GM18867 (cell line): ENCODE measurements around the gene CEP43.
A peak's percentile ranks its signal among the peaks of the same experiment; 100 is the strongest.

Source experiments
- ATAC-seq: cut with Tn5 transposase; IDR thresholded peaks from one replicate; pipeline ENCODE4 v1.9.1; 2021; ENCODE audit warnings: mild to moderate bottlenecking, moderate library complexity; ENCODE audit not compliant: unreplicated experiment

The CEP43 gene

GRCh38 chr6:166960609-166960978 is 38.6 kb upstream of the CEP43 start:
- ATAC-seq: no peak

DNA sequence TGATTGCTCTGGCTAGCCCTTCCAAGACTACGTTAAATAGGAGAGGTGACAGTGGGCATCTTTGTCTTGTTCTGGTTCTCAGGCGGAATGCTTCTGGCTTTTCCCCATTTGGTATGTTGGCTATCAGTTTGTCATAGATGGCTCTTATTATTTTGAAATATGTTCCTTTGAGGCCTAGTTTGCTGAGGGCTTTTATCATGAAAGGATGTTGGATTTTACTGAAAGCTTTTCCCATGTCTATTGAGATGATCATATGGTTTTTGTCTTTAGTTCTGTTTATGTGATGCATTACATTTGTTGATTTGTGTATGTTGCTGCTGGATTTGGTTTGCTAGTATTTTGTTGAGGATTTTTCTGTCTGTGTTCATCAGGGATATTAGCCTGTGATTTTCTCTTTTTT is 32.9 kb upstream of the CEP43 start:
- ATAC-seq: no peak

- no peak for ATAC-seq
Measured at GRCh38 chr6:166969390-166970002, 29.7 kb upstream of the CEP43 start.

DNA sequence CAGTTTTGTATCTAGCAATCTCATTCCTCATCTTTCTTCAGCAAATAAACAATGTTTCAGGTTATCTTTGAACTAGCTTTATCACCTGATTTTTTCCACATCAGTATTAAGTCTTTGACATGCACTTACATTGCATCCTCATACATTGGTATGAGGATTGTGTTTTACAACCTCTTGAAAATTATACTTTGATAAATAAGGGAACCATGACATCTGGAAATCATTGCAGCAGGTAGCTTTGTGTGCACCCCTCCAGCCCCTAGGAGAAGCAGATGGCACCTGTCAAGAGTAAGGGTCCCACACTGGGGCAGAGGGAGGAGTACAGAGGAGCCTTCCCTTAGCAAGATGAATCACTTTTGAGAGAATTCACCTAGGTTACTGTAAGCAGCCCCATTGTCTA is 29.1 kb upstream of the CEP43 start:
- no peak for ATAC-seq

GRCh38 chr6:166970776-166971175 is 28.4 kb upstream of the CEP43 start:
- no peak for ATAC-seq

GRCh38 chr6:166971271-166971670 is 27.9 kb upstream of the CEP43 start:
- ATAC-seq: no peak

DNA sequence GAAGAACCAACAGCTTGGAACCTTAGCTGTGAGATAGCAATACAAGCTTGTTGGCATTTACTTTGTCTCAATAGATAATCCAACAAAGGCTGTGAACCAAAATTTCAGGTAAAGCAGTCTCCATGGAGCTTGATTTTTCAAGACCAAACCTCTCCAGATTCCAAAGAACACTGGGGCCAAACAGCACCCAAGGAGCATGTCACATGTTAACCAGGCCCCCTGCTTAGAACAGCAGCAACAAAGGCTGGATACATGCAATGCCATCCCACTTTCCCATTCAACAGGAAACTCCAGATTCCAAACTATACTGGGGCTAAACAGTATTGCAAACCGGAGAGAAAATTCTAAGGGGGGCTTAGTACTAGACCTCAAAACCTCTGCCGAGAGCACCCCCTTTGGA is 27.1 kb upstream of the CEP43 start:
- no peak for ATAC-seq

DNA sequence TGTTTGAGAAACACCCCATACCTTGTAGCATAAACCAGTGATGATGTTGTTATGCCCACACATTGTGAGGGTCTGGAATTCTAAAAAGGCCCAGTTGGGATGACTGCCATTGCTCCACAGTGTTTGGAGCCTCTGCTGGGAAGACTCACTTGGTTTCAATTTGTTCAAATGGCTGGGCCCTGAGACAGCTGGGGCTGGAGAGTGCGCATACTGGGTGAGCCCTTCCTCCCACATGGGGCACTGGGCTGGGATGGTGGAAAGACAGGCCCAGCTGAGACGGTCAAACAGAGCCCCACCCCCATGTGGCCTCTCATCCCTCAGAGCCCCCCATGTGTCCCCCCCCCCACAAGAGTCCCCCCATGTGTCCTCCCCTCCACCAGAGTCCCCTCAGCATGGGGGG is 22.6 kb upstream of the CEP43 start:
- no peak for ATAC-seq

GRCh38 chr6:166977621-166978525 is 21.3 kb upstream of the CEP43 start:
- no peak for ATAC-seq

DNA sequence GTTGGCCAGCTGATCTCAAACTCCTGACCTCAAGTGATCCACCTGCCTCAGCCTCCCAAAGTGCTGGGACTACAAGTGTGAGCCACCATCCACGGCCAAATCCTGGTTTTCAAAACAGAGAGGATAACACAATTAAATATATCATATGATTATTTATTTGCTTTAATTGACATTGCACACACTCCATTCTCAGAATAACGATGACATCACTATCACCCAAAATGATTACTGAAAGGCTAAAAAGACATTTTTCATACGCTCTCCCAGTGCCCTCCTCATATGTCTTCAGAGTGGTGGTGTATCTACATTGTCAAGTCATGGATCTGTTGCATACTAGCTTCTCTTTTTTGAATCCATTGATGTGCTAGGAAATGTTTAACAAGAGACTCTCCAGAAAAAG is 18.5 kb upstream of the CEP43 start:
- ATAC-seq: no peak

GRCh38 chr6:166987448-166987847 is 11.7 kb upstream of the CEP43 start:
- no peak for ATAC-seq

DNA sequence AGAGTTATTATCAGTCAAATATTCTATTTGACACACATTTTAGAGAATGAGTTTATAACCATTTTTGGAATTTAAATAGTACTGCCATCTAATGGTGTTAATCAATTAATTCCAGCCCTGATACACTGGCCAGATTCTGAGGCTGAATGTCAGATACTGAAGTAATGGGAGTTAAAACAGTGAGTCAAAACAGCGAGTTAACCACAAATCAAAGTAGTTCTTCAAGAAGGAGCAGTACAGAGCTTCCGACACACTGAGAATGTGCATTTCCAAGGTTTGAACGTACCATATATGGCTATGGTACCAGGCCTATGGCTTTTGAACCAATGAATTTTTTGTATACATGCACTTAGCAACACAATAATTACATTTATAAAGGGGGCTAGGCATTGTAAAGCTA is 11.3 kb upstream of the CEP43 start:
- ATAC-seq: no peak

DNA sequence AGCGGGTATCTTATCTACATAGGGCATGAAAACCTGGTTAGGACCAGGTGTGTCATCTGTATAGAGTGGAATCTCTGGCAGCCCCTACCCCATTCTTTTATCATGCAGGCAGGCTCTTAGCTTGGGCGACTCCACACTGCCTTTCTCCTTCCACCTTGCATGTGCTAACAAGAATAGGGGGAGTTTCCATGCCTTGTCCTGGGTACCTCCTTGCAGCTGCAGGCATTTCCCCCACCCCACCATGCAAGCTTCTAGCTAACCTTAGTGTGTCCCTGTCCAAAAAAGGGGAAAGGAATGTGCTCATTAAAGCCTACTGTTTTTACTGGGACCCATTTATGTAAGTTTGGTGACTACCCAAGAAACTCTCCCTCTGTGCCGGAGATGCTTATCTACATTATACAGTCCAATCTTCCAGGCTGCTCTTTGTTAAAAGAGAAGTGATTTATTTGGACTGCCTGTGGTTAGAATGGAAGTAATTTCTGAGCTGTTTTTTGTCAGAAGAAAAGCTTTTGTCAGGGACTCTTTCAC is 10.5 kb upstream of the CEP43 start:
- no peak for ATAC-seq

GRCh38 chr6:166989427-166990032 is 9.7 kb upstream of the CEP43 start:
- peak; percentile 80 for ATAC-seq

DNA sequence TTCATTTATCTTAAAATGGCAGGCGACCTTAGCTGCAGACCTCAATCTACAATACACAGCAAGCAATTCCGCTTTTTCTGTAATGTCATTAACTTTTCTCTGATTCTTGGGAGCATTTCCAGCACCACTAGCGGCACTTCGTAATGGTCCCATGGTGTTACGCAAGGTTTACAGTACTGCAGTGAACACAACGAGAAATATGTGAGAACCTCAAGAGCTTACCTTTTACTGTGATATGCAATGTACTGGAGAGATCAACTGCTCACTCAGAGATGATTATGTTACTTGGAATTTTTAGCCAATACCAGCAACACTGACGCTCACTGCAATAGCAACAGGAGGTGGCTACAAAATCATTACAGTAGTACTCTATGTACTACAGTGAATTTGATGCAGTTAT is 2.8 kb upstream of the CEP43 start:
- ATAC-seq: no peak

GRCh38 chr6:166997348-166997747 is 1.8 kb upstream of the CEP43 start:
- ATAC-seq: no peak

DNA sequence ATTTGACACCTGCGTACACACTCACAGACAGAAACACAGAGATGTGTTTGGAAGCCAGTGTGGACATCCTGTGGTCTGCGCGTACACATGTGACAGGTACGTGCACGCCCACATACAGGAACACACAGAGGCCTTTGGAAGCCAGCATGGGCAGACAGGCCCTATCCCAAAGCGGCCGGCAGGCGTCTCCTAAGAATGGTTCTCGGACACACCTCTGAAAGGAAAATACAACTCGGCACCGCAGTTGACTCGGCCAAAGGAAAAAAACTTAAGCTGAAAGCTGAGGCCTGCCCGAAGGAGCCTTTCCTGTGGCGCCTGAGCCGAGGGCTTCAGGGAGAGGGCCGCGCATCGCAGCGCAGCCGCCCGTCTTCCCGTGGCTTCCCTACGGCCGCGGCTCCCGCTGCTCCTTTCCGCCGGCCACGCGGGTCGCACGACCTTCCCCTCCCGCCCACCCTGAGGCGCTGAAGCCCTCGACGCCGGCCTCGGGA is 1.4 kb upstream of the CEP43 start:
- ATAC-seq: peak; percentile 32

- peak; percentile 13 for ATAC-seq
Measured at GRCh38 chr6:166998256-166999144, 697 bp upstream of the CEP43 start.

DNA sequence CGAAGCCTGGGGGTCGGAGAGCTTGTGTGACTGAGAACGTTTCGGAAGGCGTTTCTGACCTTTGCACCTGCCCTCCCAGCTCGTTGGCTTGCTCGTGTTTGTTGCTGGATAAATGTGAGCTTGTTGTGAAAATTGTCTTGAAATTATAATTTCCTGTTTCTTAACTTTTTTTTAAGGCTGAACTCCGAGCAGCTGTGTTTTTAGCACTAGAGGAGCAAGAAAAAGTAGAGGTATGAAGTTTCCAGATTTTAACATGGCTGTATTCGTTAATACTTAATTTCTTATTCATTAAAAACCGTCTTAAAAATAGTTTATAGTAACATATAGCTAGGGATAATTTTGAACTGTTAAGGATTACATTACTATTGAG is 672 bp downstream of the CEP43 start:
- ATAC-seq: no peak

DNA sequence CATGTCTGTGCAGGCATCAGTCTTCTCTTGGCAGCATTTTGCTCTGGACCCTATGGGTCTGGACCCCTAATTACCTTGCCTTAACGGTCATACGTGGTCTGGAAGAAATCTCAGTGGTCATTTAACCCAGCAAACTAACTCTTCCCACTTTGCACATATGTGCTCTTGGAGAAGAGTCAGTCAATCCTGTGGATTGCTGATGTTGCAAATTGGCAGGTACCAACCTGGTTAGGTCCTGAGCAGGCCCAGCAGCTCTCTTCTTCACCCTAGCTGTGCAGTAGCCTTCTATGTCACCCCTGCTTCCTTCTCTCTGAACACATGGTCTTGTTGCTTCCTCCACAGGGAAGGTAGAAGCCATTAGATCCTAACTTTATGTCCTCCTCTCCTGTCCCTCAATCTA is 1.6 kb downstream of the CEP43 start:
- ATAC-seq: no peak
